ENCODE results near the gene ZSWIM3. TPM values are rescaled to one million over a fixed set of nuclear protein-coding genes. Genes with fewer than 3 reads are reported as not detected.
A peak's percentile ranks its signal among the peaks of the same experiment; 100 is the strongest.

Gene ZSWIM3
- total and polyA plus RNA-seq, 2 of the 13 experiments (the other 11 are each of a cell fraction or from before 2014, with no cell fraction given) = 5.2 to 5.8 TPM

- TF ChIP-seq TFDP1 (CRISPR knock-in tag; IDR thresholded peaks at IDR 0.05; ENCODE audit: borderline replicate concordance) (peak; percentile 98), ZNF362 (CRISPR knock-in tag; IDR thresholded peaks at IDR 0.05; ENCODE audit: borderline replicate concordance) (no peak), RXRB (CRISPR knock-in tag; IDR thresholded peaks at IDR 0.05; ENCODE audit: borderline replicate concordance) (no peak), TBP (CRISPR knock-in tag; IDR thresholded peaks at IDR 0.05) (no peak), HNRNPLL (IDR thresholded peaks at IDR 0.05; ENCODE audit: low read depth, low read length, poor library complexity, severe bottlenecking) (peak; percentile 75), ZBTB46 (CRISPR knock-in tag; IDR thresholded peaks at IDR 0.05; ENCODE audit: borderline replicate concordance) (0 out of 2 replicates have a peak, but pooled peaks have one; percentile 3), WIZ (CRISPR knock-in tag; IDR thresholded peaks at IDR 0.05) (no peak; the same call in 1 of the 2 replicates), MTF2 (CRISPR knock-in tag; IDR thresholded peaks at IDR 0.05; ENCODE audit: borderline replicate concordance) (no peak), KAT8 (CRISPR knock-in tag; IDR thresholded peaks at IDR 0.05) (peak; percentile 20; the same call in 1 of the 2 replicates), ZNF280B (CRISPR knock-in tag; IDR thresholded peaks at IDR 0.05; ENCODE audit: borderline replicate concordance) (peak; percentile 72; the same call in 1 of the 2 replicates), ZNF431 (CRISPR knock-in tag; IDR thresholded peaks at IDR 0.05; ENCODE audit: borderline replicate concordance, low read depth) (peak; percentile 63), AGO1 (IDR thresholded peaks at IDR 0.05; ENCODE audit: low read depth, low read length, poor library complexity, severe bottlenecking) (peak; percentile 69), SOX6 (IDR thresholded peaks at IDR 0.05) (no peak), SOX6 (CRISPR knock-in tag; IDR thresholded peaks at IDR 0.05) (0 out of 2 replicates have a peak, but pooled peaks have one; percentile 13), HNF4G (IDR thresholded peaks at IDR 0.05; ENCODE audit: borderline replicate concordance, low read depth, low read length) (no peak), HNF4G (CRISPR knock-in tag; IDR thresholded peaks at IDR 0.05; ENCODE audit: borderline replicate concordance, low read depth) (peak; percentile 50; the same call in 1 of the 2 replicates), DMTF1 (CRISPR knock-in tag; IDR thresholded peaks at IDR 0.05) (no peak), PRMT3 (CRISPR knock-in tag; IDR thresholded peaks at IDR 0.05; ENCODE audit: borderline replicate concordance, low read depth) (peak; percentile 94; the same call in 1 of the 2 replicates), SRSF4 (IDR thresholded peaks at IDR 0.05; ENCODE audit: low read depth, low read length, poor library complexity, severe bottlenecking) (no peak), STAG1 (CRISPR knock-in tag; IDR thresholded peaks at IDR 0.05) (no peak)
Measured at GRCh38 chr20:45812157-45813005, 45.0 kb upstream of the ZSWIM3 start, which contains the start of gene UBE2C (continued).

Data from HepG2 (cell line).